Transverse colon (tissue), 3 donors: Measurements from ENCODE around the gene PCDHGA9.

Experiments used
- CTCF ChIP-seq, 5 experiments: fragments of 200-600 bp in 3 of 5; fragments of 450-650 bp in 2 of 5; sonication (generic) in 3 of 5; IDR thresholded peaks; 1 replicate in 2 of 5; 2 replicates in 3 of 5; pipeline ENCODE4 v1.5.1; 2016 to 2017; ENCODE audit warnings: antibody characterized with exemption in 5 of 5, inconsistent platforms in 3 of 5, mild to moderate bottlenecking in 2 of 5, moderate library complexity in 1 of 5
- EP300 ChIP-seq: sonication (generic); formaldehyde crosslinking; IDR thresholded peaks from one replicate; pipeline ENCODE4 v1.6.1; 2017; ENCODE audit warnings: antibody characterized with exemption, low read depth
- POLR2A ChIP-seq: fragments of 450-650 bp; IDR thresholded peaks from one replicate; pipeline ENCODE4 v1.6.1; 2016; ENCODE audit warnings: antibody characterized with exemption, mild to moderate bottlenecking, moderate library complexity

- no peak for TF ChIP-seq CTCF (IDR thresholded peaks at IDR 0.05)
- TF ChIP-seq EP300: no peak
- no peak for TF ChIP-seq POLR2A
Measured at GRCh38 chr5:141374627-141375026, 28.0 kb upstream of the PCDHGA9 start.
